AG20443 (cell line): ENCODE measurements around the gene VPS18.
A peak's percentile ranks its signal among the peaks of the same experiment; 100 is the strongest.

Experiments used
- DNase-seq: peaks from one replicate; pipeline ENCODE4 v3.0.0; 2012; ENCODE audit warnings: low spot score, mixed read lengths

VPS18 gene

GRCh38 chr15:40900256-40901052 is 6.2 kb downstream of the VPS18 start:
- DNase-seq: no peak

GRCh38 chr15:40901053-40901443 is 6.8 kb downstream of the VPS18 start:
- no peak for DNase-seq

- no peak for DNase-seq
Measured at GRCh38 chr15:40902605-40903561, 8.6 kb downstream of the VPS18 start.

GRCh38 chr15:40904552-40905201 is 10.4 kb downstream of the VPS18 start:
- no peak for DNase-seq

- DNase-seq: peak; percentile 94
Measured at GRCh38 chr15:40906091-40906990, 12.1 kb downstream of the VPS18 start.

GRCh38 chr15:40906991-40907802 is 12.9 kb downstream of the VPS18 start:
- DNase-seq: no peak

GRCh38 chr15:40908095-40908494 is 13.8 kb downstream of the VPS18 start:
- DNase-seq: no peak

GRCh38 chr15:40909662-40910630 is 15.7 kb downstream of the VPS18 start:
- peak; percentile 37 for DNase-seq

- DNase-seq: no peak
Measured at GRCh38 chr15:40911141-40911540, 16.9 kb downstream of the VPS18 start.

- no peak for DNase-seq
Measured at GRCh38 chr15:40911693-40912092, 17.4 kb downstream of the VPS18 start.

- DNase-seq: no peak
Measured at GRCh38 chr15:40912478-40912877, 18.2 kb downstream of the VPS18 start.

- DNase-seq: no peak
Measured at GRCh38 chr15:40914013-40914412, 19.8 kb downstream of the VPS18 start.

- DNase-seq: no peak
Measured at GRCh38 chr15:40914486-40914885, 20.2 kb downstream of the VPS18 start.

- DNase-seq: no peak
Measured at GRCh38 chr15:40915116-40915661, 20.9 kb downstream of the VPS18 start.

- DNase-seq: no peak
Measured at GRCh38 chr15:40915679-40916078, 21.4 kb downstream of the VPS18 start.

- no peak for DNase-seq
Measured at GRCh38 chr15:40917585-40917984, 23.3 kb downstream of the VPS18 start.

- DNase-seq: no peak
Measured at GRCh38 chr15:40918146-40918798, 24.0 kb downstream of the VPS18 start.

GRCh38 chr15:40918799-40919392 is 24.6 kb downstream of the VPS18 start:
- DNase-seq: no peak
